Spleen (tissue), 7 donors: Measurements from ENCODE around the gene ESR1.

ENCODE experiments used
- CTCF ChIP-seq, 11 experiments: fragments of 200-600 bp in 7 of 11; fragments of 450-650 bp in 4 of 11; sonication (generic) in 4 of 11; IDR thresholded peaks in 8 of 11; conservative IDR thresholded peaks in 3 of 11; 1 replicate in 7 of 11; 2 replicates in 4 of 11; pipeline versions ENCODE4 v1.4.0 to v1.8.0; 2016 to 2021; ENCODE audit warnings: antibody characterized with exemption in 11 of 11, inconsistent platforms in 4 of 11, mild to moderate bottlenecking in 1 of 11
- POLR2A ChIP-seq, 3 donors: fragments of 450-650 bp; IDR thresholded peaks; one replicate each; pipeline ENCODE4 v1.5.1; 2017; ENCODE audit warnings: antibody characterized with exemption in 3 of 3, mild to moderate bottlenecking in 1 of 3
- POLR2AphosphoS5 ChIP-seq, 3 donors: sonication (generic); formaldehyde crosslinking; IDR thresholded peaks; one replicate each; pipeline ENCODE4 v1.5.1; 2017; ENCODE audit warnings: antibody characterized with exemption in 3 of 3
- donor health status: DM: no; HTN: no; CAD: no; lungs with moderate emphysema.
- donor health status: DM: no; HTN: no; CAD: no.
- donor health status: DM: no; HTN: no; CAD: no.

GRCh38 chr6:152062476-152062875 is 255.0 kb downstream of the ESR1 start:
- TF ChIP-seq CTCF (IDR thresholded peaks at IDR 0.05 in 8 of 11, conservative IDR thresholded peaks at IDR 0.05 in 3 of 11) (no peak), POLR2AphosphoS5 (IDR thresholded peaks at IDR 0.05) (no peak), POLR2A (IDR thresholded peaks at IDR 0.05) (no peak)
